ENCODE measurements around the gene HSPA1A. TPM values are rescaled to one million over a fixed set of nuclear protein-coding genes. Genes with fewer than 3 reads are reported as not detected.

The HSPA1A gene
- total RNA-seq, 4 donors from 2014 or later = 85.8 to 205 (median 111) TPM

GRCh38 chr6:31780507-31781243 lies 34.7 kb upstream of the HSPA1A start:
- ATAC-seq (no peak), DNase-seq (no peak)
- Histone ChIP-seq H3K4me1 (peaks cover 11 to 17% of the 10 kb centered on the region in 2 donors), H3K27me3 (no peaks in the 10 kb centered on the region), H3K9me3 (no peaks in the 10 kb centered on the region), H3K4me3 (no peak overlapping the region), H3K36me3 (peaks cover 0 to 72% of the 10 kb centered on the region in 2 donors), H3K27ac (no peak overlapping the region)
- no peak for TF ChIP-seq POLR2A (IDR thresholded peaks at IDR 0.05)
- TF ChIP-seq CTCF (IDR thresholded peaks at IDR 0.05 in 4 of 5, conservative IDR thresholded peaks at IDR 0.05 in 1 of 5) = no peak
- in situ Hi-C loops (cut with MboI; ENCODE audit: low sequenced_read_pairs in 4 of 4) = no loop called here
- intact Hi-C loops (cut with DNase I; ENCODE audit: low total_unique reads) = no loop called here

GRCh38 chr6:31781244-31782125 lies 33.9 kb upstream of the HSPA1A start:
- Histone ChIP-seq H3K9me3 (no peaks in the 10 kb centered on the region), H3K4me3 (no peak overlapping the region), H3K27ac (no peak overlapping the region), H3K4me1 (peaks cover 11 to 14% of the 10 kb centered on the region in 2 donors), H3K27me3 (no peaks in the 10 kb centered on the region), H3K36me3 (peaks cover 0 to 75% of the 10 kb centered on the region in 2 donors)
- ATAC-seq (no peak), DNase-seq (no peak)
- in situ Hi-C loops (cut with MboI; ENCODE audit: low sequenced_read_pairs in 4 of 4) = no loop called here
- TF ChIP-seq POLR2A (IDR thresholded peaks at IDR 0.05) (no peak), CTCF (IDR thresholded peaks at IDR 0.05 in 4 of 5, conservative IDR thresholded peaks at IDR 0.05 in 1 of 5) (no peak)
- intact Hi-C loops (cut with DNase I; ENCODE audit: low total_unique reads) = no loop called here

- Histone ChIP-seq H3K4me3 (no peak overlapping the region), H3K27me3 (no peaks in the 10 kb centered on the region), H3K9me3 (no peaks in the 10 kb centered on the region), H3K36me3 (peaks cover 0 to 82% of the 10 kb centered on the region in 2 donors), H3K27ac (no peak overlapping the region), H3K4me1 (peaks cover 4 to 5% of the 10 kb centered on the region in 2 donors)
- intact Hi-C loops (cut with DNase I; ENCODE audit: low total_unique reads) = no loop called here
- DNase-seq (no peak), ATAC-seq (no peak)
- in situ Hi-C loops (cut with MboI; ENCODE audit: low sequenced_read_pairs in 4 of 4) = no loop called here
- TF ChIP-seq POLR2A (IDR thresholded peaks at IDR 0.05) = no peak
- TF ChIP-seq CTCF (IDR thresholded peaks at IDR 0.05 in 4 of 5, conservative IDR thresholded peaks at IDR 0.05 in 1 of 5) = no peak
Measured at GRCh38 chr6:31782126-31782855, 33.1 kb upstream of the HSPA1A start.

GRCh38 chr6:31784098-31784925 lies 31.0 kb upstream of the HSPA1A start:
- in situ Hi-C loops (cut with MboI; ENCODE audit: low sequenced_read_pairs in 4 of 4) (no loop called here), intact Hi-C loops (cut with DNase I; ENCODE audit: low total_unique reads) (no loop called here)
- Histone ChIP-seq H3K9me3 (no peaks in the 10 kb centered on the region), H3K4me3 (no peak overlapping the region), H3K36me3 (peaks cover 0 to 77% of the 10 kb centered on the region in 2 donors), H3K27me3 (no peaks in the 10 kb centered on the region), H3K27ac (no peak overlapping the region), H3K4me1 (no peaks in the 10 kb centered on the region)
- no peak for DNase-seq
- TF ChIP-seq POLR2A (IDR thresholded peaks at IDR 0.05) = no peak
- TF ChIP-seq CTCF (IDR thresholded peaks at IDR 0.05 in 4 of 5, conservative IDR thresholded peaks at IDR 0.05 in 1 of 5) = no peak
- no peak for ATAC-seq

All from gastrocnemius medialis (tissue), 4 donors.